SK-N-SH (cell line): ENCODE measurements around the gene GDAP2. TPM values are rescaled to one million over a fixed set of nuclear protein-coding genes. Genes with fewer than 3 reads are reported as not detected.

Source experiments
- CTCF ChIA-PET: fragments of 300-600, 350-600 bp; formaldehyde crosslinking; extraction: SDS; loops from one replicate; lab custom pipeline; 2021; lab: Yijun Ruan, JAX
- POLR2A ChIA-PET: fragments of 350-600 bp; sonication (Branson Sonifier 250); formaldehyde crosslinking; extraction: SDS; loops from one replicate; lab custom pipeline; 2020; ENCODE audit warnings: antibody characterized with exemption, inconsistent platforms; lab: Yijun Ruan, JAX
- DNase-seq: peaks from one replicate; pipeline ENCODE4 v3.0.0; 2012
- H2AFZ ChIP-seq: fragments of 200-600 bp; sonication (generic); 2 replicates; pipeline ENCODE4 v1.8.1; 2016; ENCODE audit warnings: antibody characterized with exemption, mild to moderate bottlenecking, low read depth
- H3F3A ChIP-seq: fragments of 200-600 bp; sonication (generic); replicated peaks from 2 replicates; pipeline ENCODE3; 2016; ENCODE audit warnings: antibody characterized with exemption, mild to moderate bottlenecking; ENCODE audit not compliant: insufficient read depth
- H3K27ac ChIP-seq, 2 experiments: fragments of 200-500 bp in 1 of 2; fragments of 200-600 bp in 1 of 2; sonication (Bioruptor generic) in 1 of 2; sonication (generic), shearing (Covaris generic) in 1 of 2; 2 replicates each; pipeline versions ENCODE4 v1.5.1 to v1.6.1; 2014 to 2016; ENCODE audit warnings: low read depth in 2 of 2, inconsistent platforms in 1 of 2, low read length in 1 of 2, mild to moderate bottlenecking in 1 of 2, mixed read lengths in 1 of 2
- H3K27me3 ChIP-seq: fragments of 200-600 bp; sonication (generic), shearing (Covaris generic); 2 replicates; pipeline ENCODE4 v1.6.1; 2016; ENCODE audit warnings: mixed run types; ENCODE audit not compliant: insufficient read depth
- H3K36me3 ChIP-seq, 2 experiments: fragments of 200-500 bp in 1 of 2; fragments of 200-600 bp in 1 of 2; sonication (Bioruptor generic) in 1 of 2; sonication (generic) in 1 of 2; replicated peaks in 1 of 2; 2 replicates each; pipeline versions ENCODE3 to v1.5.1; 2014 to 2016; ENCODE audit warnings: low read length in 1 of 2, mild to moderate bottlenecking in 1 of 2; ENCODE audit not compliant: insufficient read depth in 2 of 2, control insufficient read depth in 1 of 2
- H3K4me1 ChIP-seq, 2 experiments: fragments of 200-500 bp in 1 of 2; fragments of 200-600 bp in 1 of 2; sonication (Bioruptor generic) in 1 of 2; sonication (generic), shearing (Covaris generic) in 1 of 2; 2 replicates each; pipeline versions ENCODE4 v1.5.1 to v1.6.1; 2014 to 2016; ENCODE audit warnings: low read depth in 1 of 2, low read length in 1 of 2, mixed run types in 1 of 2; ENCODE audit not compliant: insufficient read depth in 2 of 2, control insufficient read depth in 1 of 2
- H3K4me2 ChIP-seq: fragments of 200-600 bp; sonication (generic), shearing (Covaris generic); 2 replicates; pipeline ENCODE4 v1.6.1; 2017; ENCODE audit warnings: mixed run types
- H3K4me3 ChIP-seq, 2 experiments: fragments of 200-500 bp in 1 of 2; fragments of 200-600 bp in 1 of 2; sonication (Bioruptor generic) in 1 of 2; sonication (generic), shearing (Covaris generic) in 1 of 2; 2 replicates each; pipeline versions ENCODE4 v1.5.1 to v1.8.1; 2014 to 2016; ENCODE audit warnings: low read depth in 2 of 2, inconsistent platforms in 1 of 2, low read length in 1 of 2, mild to moderate bottlenecking in 1 of 2, mixed read lengths in 1 of 2, moderate library complexity in 1 of 2
- H3K79me2 ChIP-seq: fragments of 200-600 bp; sonication (generic); 2 replicates; pipeline ENCODE4 v1.8.1; 2017; ENCODE audit warnings: mild to moderate bottlenecking; ENCODE audit not compliant: insufficient read depth
- H3K9ac ChIP-seq: fragments of 200-600 bp; sonication (generic); 2 replicates; pipeline ENCODE4 v1.6.1; 2017; ENCODE audit warnings: mixed run types
- H3K9me2 ChIP-seq: fragments of 200-600 bp; sonication (generic); 2 replicates; pipeline ENCODE4 v1.6.1; 2017; ENCODE audit warnings: mixed run types
- H3K9me3 ChIP-seq: fragments of 200-600 bp; sonication (generic); 2 replicates; pipeline ENCODE4 v1.6.1; 2017; ENCODE audit warnings: mixed run types, mild to moderate bottlenecking, moderate library complexity
- H4K20me1 ChIP-seq: fragments of 200-600 bp; sonication (generic); 2 replicates; pipeline ENCODE4 v1.6.1; 2017; ENCODE audit warnings: mild to moderate bottlenecking, mixed run types; ENCODE audit not compliant: insufficient read depth
- CTCF ChIP-seq: fragments of 200-600 bp; sonication (generic); IDR thresholded peaks from 2 replicates; pipeline ENCODE4 v1.6.1; 2017; ENCODE audit warnings: antibody characterized with exemption, mild to moderate bottlenecking, moderate library complexity
- FOXM1 ChIP-seq: IDR thresholded peaks from 2 replicates; pipeline ENCODE4 v1.4.0; 2012; ENCODE audit warnings: low read depth, mild to moderate bottlenecking
- IRF3 ChIP-seq: fragments of 150-350 bp; IDR thresholded peaks from 2 replicates; pipeline ENCODE4 v1.6.1; 2016; ENCODE audit warnings: mild to moderate bottlenecking, low read depth, low read length
- JUND ChIP-seq: IDR thresholded peaks from 2 replicates; pipeline ENCODE4 v1.4.0; 2012
- NRF1 ChIP-seq: IDR thresholded peaks from 2 replicates; pipeline ENCODE4 v1.6.1; 2012; ENCODE audit warnings: low read depth, mild to moderate bottlenecking, low read length
- RAD21 ChIP-seq: IDR thresholded peaks from 2 replicates; pipeline ENCODE4 v1.6.1; 2012; ENCODE audit warnings: mild to moderate bottlenecking, low read length
- REST ChIP-seq: IDR thresholded peaks from 2 replicates; pipeline ENCODE4 v1.6.1; 2012; ENCODE audit warnings: mild to moderate bottlenecking, low read depth, low read length, moderate library complexity
- SMC3 ChIP-seq: IDR thresholded peaks from 2 replicates; pipeline ENCODE4 v1.6.1; 2012; ENCODE audit warnings: low read depth, low read length, improper control_type of control experiment
- TCF12 ChIP-seq: IDR thresholded peaks from 2 replicates; pipeline ENCODE4 v1.4.0; 2012
- WGBS: methylation state at CpG from one replicate; pipeline ENCODE4 v1.1.6; 2017; ENCODE audit warnings: low lambda C conversion rate; 5-methylcytosine and 5-hydroxymethylcytosine counted together
- polyA plus RNA-seq, 3 experiments: library from polyadenylated mRNA; depleted of rRNA; stranded (reverse); fragments of >200 nt; gene quantifications; 2 replicates each; pipeline ENCODE4 v1.2.3, GENCODE V29; 2012

The GDAP2 gene
- polyA plus RNA-seq, 1 of the 3 experiments (the other 2 are of a cell fraction), result 5.6 TPM

- TF ChIP-seq IRF3, result no peak
- no peak for TF ChIP-seq FOXM1
- TF ChIP-seq JUND, result no peak
Observed at GRCh38 chr1:117967881-117968280, 38.5 kb upstream of the GDAP2 start (continued).

GRCh38 chr1:117967477-117967876, 38.1 kb upstream of the GDAP2 start:
- no peak overlapping the region for H2AFZ ChIP-seq
- peak; percentile 39 for TF ChIP-seq CTCF
- no peak for TF ChIP-seq NRF1
- TF ChIP-seq REST, result no peak
- no peak for TF ChIP-seq TCF12
- TF ChIP-seq RAD21, result 0 out of 2 replicates have a peak, but pooled peaks have one; percentile 5
- no peak for TF ChIP-seq SMC3
- H3K4me2 ChIP-seq, result no peak overlapping the region
- no peaks in the 10 kb centered on the region for H4K20me1 ChIP-seq
- H3K9ac ChIP-seq, result no peak overlapping the region
- peak overlapping the region in 1 of 2 experiments; percentile 22; a peak in 2 of 4 replicates for H3K27ac ChIP-seq
- CTCF ChIA-PET, result interaction anchor here (0.7 kb wide), 1 partner anchor 10 kb away, joined by 3 read pairs; no protein-coding TSS in a partner anchor
- H3K9me3 ChIP-seq, result no peaks in the 10 kb centered on the region
- H3K36me3 ChIP-seq, result peaks cover 9 to 28% of the 10 kb centered on the region in 2 experiments
- POLR2A ChIA-PET, result no interaction called here
- peaks cover 5% of the 10 kb centered on the region for H3F3A ChIP-seq
- H3K4me1 ChIP-seq, result peaks cover 0 to 2% of the 10 kb centered on the region in 2 experiments; a peak in 2 of 4 replicates
- no peaks in the 10 kb centered on the region for H3K79me2 ChIP-seq
- H3K27me3 ChIP-seq, result no peaks in the 10 kb centered on the region
- no peak overlapping the region for H3K4me3 ChIP-seq
- no peaks in the 10 kb centered on the region for H3K9me2 ChIP-seq
- 66% methylated on average over 4 of the region's 4 CpGs for WGBS
- DNase-seq, result peak; percentile 9
